GM12865 (cell line): ENCODE results near the gene PTPRH.
"Not testable (repeated sequence)": the region's sequence is repeated elsewhere in the genome, so short reads cannot be mapped to it uniquely, and the experiment has no call there.

Source experiments
- DNase-seq: peaks from one replicate; pipeline ENCODE4 v3.0.0; 2010; ENCODE audit warnings: low read depth
- H3K4me3 ChIP-seq: 2 replicates; pipeline ENCODE4 v1.5.1; 2011; ENCODE audit warnings: mild to moderate bottlenecking, low read depth, low read length, control low read depth
- CTCF ChIP-seq: IDR thresholded peaks from 2 replicates; pipeline ENCODE4 v1.5.1; 2011; ENCODE audit warnings: low read length, control low read depth, low read depth, inconsistent platforms; ENCODE audit not compliant: insufficient read depth; ENCODE audit errors: missing control alignments

PTPRH gene

GRCh38 chr19:55228403-55229031 is 19.2 kb upstream of the PTPRH start, which contains the start of gene TMEM86B:
TSS of gene TMEM86B (minus strand) at chr19:55228763. CDS start at chr19:55228741, 22 bp downstream.
- H3K4me3 ChIP-seq, result no peak within 1 kb of the TSS
- DNase-seq, result no peak
- no peak for TF ChIP-seq CTCF

GRCh38 chr19:55228015-55228391 is 18.7 kb upstream of the PTPRH start:
- TF ChIP-seq CTCF, result no peak
- DNase-seq, result no peak
- no peak overlapping the region for H3K4me3 ChIP-seq

GRCh38 chr19:55227241-55228014 is 18.1 kb upstream of the PTPRH start:
- no peak for DNase-seq
- TF ChIP-seq CTCF, result no peak
- H3K4me3 ChIP-seq, result no peak overlapping the region

- TF ChIP-seq CTCF, result no peak
- DNase-seq, result no peak
- H3K4me3 ChIP-seq, result no peak overlapping the region
These were observed 17.5 kb upstream of the PTPRH start for GRCh38 chr19:55226788-55227187.

- no peak overlapping the region for H3K4me3 ChIP-seq
- no peak for DNase-seq
- TF ChIP-seq CTCF, result no peak
These were observed 17.0 kb upstream of the PTPRH start for GRCh38 chr19:55226273-55226672.

- no peak for DNase-seq
- no peak for TF ChIP-seq CTCF
These were observed 16.2 kb upstream of the PTPRH start for GRCh38 chr19:55225415-55225958.

GRCh38 chr19:55224679-55225414 is 15.5 kb upstream of the PTPRH start:
- not testable (repeated sequence) for H3K4me3 ChIP-seq, DNase-seq

More at GRCh38 chr19:55225415-55225958, 16.2 kb upstream of the PTPRH start:
- H3K4me3 ChIP-seq, result no peak overlapping the region
